ENCODE results near the gene GALR2.

- TF ChIP-seq POLR2A (IDR thresholded peaks at IDR 0.05; ENCODE audit: low read depth, low read length): no peak
- no peak for TF ChIP-seq POLR2AphosphoS5 (IDR thresholded peaks at IDR 0.05; ENCODE audit: low read depth, low read length)
- no peak for TF ChIP-seq SPI1 (IDR thresholded peaks at IDR 0.05; ENCODE audit: low read depth, low read length)
- no peak for TF ChIP-seq TAF1 (IDR thresholded peaks at IDR 0.05; ENCODE audit: low read depth, low read length)
These were observed 37.9 kb upstream of the GALR2 start for GRCh38 chr17:76036497-76037261.

Measured in GM12891 (cell line).